ENCODE measurements around the gene MELTF.
A peak's percentile ranks its signal among the peaks of the same experiment; 100 is the strongest.

The MELTF gene

DNA sequence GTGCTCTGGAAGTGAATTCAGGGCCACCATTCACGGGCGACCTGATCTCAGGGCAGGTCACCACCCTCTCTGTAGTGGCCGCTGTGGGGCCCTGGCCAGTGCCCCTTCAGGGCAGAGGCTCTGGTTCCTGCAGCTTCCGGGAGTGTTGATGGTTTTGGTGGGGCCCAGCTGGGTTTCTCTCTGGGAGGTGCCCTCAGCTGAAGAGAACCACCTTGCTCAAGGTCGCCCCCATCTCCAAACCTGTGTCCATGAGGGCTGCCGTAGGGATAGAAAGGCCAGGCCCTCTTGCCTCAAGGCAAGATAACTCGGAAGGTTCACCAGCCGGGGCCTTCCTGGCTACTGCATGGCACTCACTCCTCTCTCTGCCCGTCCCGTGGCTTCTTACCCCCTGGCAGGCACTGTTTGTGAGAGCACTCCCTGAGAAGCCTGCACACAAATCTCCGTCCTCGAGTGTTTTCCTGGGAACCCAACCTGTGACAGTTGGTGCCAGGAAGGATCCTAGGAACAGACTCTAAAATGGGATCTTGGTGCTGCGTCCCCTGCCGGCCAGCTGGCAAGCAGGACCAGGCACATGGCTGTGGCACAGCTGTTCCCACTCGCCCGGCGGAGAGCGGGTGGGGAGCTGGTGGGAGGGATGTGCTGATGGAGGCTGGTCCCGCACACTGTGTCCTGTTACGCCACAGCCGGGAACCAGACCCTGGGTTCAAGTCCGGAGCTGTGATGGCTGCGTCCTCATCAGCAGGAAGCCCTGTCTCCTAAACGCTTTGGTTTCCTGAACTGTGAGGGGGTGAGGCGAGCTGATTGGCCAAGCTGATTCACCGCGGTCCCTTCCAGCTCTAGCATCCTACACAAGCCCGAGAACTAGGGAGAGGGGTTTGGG lies 37.8 kb downstream of the MELTF start:
- peak; percentile 27 for DNase-seq

DNA sequence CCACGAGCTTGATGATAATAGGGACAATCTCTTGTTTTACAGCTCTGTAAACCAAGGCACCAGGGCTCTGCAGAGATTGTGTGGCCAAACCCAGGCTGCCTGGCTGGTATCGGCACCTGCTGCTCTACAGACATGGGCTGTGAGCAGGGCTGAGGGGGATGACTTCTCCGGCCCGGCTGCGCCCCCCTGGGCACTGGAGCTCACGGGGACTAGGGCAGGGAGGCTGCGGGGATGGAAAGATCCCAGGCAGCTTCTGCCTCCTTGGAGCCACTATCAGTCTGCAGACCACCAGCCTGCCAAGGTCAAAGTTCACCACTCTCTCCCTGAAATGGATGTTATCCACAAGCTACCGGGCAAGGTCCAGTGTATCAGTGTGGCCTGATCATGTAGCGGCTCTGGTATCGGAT lies 39.0 kb downstream of the MELTF start:
- peak; percentile 26 for DNase-seq

GRCh38 chr3:196989721-196990262 lies 39.8 kb downstream of the MELTF start:
- peak; percentile 22 for DNase-seq

DNA sequence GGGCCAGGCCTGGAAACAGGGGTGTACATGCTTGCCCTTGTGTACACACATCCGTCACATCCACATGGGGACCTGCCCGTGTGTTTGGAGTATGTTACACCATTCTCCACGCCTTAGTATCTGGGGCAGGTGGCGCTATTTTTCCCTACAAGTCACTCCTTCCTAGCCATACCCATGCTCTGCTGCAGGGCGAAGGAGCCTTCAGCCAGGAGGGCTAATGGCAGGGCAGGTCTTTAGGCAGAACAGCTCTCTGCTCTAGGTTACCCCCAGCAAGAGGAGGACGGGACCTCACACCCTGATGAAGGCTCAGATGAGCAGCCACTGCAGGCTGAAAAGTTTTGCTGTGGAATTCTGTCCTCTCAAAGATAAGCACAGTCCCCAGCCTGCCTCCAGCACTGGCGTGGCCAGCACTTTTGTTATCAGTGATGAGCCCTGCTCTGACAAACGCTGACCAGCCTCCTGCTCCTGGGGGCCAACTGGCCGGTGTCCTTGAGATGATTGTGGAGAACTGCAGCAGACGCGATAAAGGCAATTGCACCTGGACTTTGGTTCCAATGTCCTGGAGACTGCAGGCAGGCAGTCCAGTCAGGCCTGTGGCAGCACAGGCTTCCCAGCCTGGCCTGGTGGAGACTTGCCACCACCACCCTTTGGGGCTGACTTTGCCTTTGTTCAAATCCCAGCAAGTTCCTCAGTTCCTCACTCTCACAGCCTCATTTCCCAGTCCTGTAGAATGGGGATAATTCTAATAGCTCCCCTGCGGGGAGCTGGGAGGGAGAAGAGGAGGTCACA lies 41.2 kb downstream of the MELTF start:
- peak; percentile 23 for DNase-seq

DNA sequence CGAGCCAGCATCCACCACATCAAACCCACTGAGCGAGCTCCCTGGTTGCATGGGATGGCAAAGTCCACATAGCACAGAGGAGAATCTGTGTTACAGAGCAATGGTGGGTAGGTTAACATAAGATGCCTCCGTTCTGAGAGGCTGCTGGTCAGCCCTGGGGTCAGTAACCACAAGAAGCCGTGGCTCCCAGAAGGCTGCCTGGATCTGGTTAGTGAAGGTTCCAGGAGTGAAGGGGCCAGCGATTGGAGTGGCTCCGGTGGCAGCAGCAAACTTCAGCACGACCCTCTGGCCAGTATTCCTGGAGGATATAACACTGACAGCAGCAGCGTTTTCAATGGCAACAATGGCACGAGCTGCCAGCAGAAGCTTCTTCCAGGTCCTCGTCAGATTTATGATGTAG lies 42.6 kb downstream of the MELTF start:
- no peak for DNase-seq

DNA sequence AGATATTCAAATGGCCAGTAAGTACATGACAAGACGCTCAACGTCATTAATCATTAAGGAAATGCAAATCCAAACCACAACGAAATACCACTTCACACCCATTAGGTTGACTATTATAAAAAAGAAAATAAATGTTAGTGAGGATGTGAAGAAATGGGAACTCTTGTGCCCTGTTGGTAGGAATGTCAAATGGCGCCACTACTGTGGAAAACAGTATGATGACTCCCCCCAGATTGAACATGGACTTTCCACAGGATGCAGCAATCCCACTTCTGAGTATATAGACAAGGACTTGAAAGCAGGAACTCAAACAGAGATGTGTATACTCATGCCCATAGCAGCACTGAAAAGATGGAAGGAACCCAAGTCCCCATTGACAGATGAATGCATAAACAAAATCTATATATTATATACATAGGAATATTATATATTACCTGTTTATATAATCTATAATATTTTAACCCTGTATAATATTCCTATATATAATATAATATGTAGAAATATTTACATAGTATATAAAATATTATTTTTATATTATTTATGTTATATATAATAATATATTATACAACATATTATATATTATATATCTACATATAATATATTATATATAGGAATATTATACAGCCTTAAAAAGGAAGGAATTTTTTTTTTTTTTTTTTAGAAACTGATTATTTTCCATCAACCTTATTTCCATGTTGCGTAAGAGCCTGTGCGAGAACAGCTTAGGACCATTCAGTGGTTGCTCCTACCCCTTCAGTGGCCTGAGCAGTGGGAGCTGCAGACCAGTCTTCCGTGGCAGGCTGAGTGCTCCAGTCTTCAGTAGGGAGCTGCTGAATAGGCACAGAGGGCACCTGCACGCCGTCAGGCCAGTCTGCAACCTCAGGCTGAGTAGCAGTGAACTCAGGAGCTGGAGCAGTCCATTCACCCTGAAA lies 43.4 kb downstream of the MELTF start:
- no peak for DNase-seq

GRCh38 chr3:196985298-196985697 lies 44.3 kb downstream of the MELTF start:
- no peak for DNase-seq

GRCh38 chr3:196983186-196983585 lies 46.4 kb downstream of the MELTF start:
- DNase-seq: no peak

DNA sequence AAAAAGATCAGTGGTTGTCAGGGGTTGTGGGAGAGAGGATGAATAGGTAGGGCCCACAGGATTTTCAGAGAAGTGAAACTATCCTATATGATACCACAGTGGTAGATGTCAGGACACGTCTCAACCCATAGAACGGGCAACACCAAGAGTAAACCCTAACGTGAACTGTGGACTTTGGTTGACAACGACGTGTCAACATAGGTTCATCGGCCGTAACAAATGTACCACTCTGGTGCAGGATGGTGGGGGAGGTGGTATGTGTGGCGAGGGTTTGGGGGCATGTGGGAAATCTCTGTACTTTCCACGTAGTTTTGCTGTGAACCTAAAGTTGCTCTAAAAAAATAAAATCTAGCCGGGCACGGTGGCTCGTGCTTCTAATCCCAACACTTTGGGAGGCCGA lies 48.0 kb downstream of the MELTF start:
- no peak for DNase-seq

GRCh38 chr3:196979545-196979944 lies 50.1 kb downstream of the MELTF start:
- no peak for DNase-seq

DNA sequence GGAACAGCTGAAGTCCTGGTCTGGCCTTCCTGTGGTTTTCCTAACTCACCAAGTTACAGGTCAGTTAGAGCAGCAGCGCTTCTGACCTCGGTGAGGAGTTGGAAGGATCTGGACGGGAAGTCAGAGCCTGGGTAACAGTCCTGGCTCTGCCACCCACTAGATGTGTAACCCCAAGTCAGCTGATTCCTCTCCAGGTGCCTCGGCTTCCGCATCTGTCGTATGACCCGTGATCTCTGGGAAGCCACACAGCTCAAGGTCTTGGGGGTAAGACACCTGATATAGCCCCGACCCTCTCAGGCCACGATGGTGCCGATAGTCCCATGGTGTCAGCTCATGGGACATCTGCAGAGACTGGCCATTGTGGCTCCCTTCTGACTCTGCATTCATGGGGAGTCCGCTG lies 52.7 kb downstream of the MELTF start:
- no peak for DNase-seq

- DNase-seq: no peak
Observed at GRCh38 chr3:196975349-196975748, 54.3 kb downstream of the MELTF start.

- no peak for DNase-seq
Observed at GRCh38 chr3:196974661-196975060, 55.0 kb downstream of the MELTF start.

DNA sequence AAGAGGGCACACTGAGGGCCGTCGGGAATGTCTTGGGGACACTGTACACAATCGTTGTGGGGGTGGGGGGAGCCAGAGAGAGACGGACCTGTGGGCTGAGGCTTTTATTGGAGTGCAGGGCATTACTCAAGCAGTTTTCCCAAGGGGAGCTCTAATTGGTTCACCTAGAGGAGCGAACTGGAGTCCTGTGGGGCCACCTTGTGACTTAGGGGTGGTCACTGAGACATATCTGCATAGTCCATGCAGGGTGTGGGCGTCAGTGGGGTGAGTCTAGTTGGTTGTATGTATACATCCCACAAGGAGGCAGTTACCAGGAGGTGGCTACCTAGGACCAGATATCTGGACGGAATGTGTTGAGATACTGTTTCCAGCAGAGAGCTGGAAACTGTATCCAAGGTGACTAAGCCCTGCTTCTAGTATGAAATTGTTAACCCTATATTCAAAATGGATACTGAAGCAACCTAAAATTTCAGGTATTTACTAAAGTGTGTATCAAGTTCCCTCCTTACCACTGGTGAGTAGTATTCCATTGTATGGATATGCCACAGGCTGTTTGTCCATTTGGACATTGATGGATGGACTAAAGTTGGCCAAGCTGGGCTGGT lies 58.4 kb downstream of the MELTF start:
- no peak for DNase-seq

- DNase-seq: no peak
Observed at GRCh38 chr3:196970547-196971093, 59.0 kb downstream of the MELTF start.

DNA sequence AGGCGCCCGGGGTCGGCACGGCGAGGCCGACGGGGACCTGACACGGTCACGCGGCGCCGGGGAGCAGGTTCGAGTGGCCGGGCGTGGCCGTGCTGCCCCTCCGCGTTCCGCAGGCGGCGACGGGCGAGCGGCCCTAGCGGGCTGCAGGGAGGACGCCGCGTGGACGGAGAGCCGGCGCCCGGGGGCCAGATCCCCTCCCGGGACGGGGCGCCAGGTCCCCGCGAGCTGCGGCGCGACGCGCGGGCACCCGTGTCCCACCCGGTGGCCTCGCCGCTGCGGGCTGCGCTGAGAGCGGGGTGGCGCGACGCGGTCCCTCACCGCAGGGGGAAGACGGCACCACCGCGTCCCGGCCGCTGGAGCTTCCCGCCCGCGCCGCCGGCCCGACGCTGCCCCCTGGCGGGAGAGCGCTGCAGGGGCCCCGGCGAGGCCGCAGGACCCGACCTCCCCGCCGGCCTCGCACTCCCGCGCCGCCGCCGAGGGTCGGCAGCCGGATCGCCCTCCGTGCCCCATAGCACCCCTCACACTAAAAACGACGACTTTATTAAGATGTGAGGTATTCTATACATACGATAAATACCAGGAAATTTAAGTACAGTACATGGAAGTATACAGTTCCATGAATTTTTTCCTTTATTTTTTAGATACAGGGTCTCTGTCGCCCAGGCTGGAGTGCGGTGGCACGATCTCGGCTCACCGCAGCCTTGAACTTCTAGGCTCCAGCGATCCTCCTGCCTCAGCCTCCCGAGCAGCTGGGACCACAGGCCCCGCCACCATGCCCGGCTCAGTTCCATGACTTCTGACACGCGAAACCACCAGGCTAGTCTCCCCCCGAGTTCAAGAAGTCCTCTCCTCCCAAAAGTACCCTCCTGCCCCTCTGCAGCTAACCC lies 59.7 kb downstream of the MELTF start:
- peak; percentile 80 for DNase-seq

DNA sequence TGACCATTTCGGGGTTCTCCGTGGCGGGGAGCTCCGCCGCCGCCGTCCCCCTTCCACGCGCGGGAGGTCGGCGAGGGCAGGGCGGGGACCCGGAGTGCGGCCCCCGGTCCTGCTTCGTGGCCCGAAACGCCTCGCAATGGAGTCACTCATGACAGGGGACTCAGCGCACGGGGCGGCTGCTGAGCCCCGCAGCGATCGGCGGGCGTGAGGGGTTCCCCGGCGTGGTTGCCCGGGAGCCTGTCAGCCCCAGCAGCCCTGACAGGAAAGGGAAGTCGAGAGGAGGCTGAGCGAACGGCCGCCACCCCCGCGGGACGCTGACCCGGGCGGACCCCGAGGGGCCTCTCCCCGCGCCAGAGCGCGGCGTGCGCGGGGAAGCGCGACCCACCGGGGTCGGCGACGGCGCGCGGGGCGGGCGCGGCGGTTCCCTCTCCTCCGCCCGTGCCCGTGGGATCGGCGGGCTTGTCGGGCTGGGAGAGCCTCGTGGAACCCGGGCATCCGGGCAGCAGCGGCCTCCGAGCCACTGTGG lies 60.4 kb downstream of the MELTF start:
- DNase-seq: peak; percentile 60

- peak; percentile 62 for DNase-seq
Observed at GRCh38 chr3:196968233-196969133, 61.1 kb downstream of the MELTF start, which contains the start of gene PIGZ. Gene PIGZ, minus strand, starts transcription at chr3:196968833. Its CDS starts 16,802 bp downstream, at chr3:196952031.
